ENCODE data around the gene PAX8.

DNA sequence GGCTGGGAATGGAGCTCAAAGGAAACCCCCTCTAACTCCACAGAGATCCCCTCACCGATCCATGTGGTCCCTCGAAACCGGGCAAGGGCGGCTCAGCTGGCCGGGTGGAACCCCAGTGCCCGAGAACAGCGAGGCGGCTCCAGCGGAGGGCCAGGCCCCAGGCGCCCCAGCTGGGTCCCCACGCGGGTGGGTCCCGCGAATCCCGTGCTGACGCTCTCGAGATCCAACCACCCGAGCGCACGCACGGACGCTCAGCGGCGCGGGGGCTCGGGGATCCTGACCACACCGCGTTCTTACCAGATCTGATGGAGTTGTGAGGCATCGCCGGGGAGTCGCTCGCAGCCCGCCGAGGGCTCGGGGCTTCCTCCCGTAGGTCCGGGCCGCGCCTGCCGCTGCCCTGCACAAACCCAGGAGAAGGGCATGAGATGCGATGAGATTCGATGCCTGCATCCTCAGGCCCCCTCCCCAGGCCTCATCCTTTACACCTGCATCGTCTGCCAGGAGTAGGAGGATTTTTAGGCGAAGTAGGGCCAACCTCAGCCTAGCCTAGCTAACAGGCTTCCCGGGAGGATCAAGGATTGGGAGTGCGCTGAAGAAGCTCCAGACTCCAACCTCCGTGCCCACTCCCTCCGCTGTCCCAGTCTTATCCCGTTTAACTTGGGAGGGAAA, 514 bp downstream of the PAX8 start:
- TF ChIP-seq, protein P1, sequence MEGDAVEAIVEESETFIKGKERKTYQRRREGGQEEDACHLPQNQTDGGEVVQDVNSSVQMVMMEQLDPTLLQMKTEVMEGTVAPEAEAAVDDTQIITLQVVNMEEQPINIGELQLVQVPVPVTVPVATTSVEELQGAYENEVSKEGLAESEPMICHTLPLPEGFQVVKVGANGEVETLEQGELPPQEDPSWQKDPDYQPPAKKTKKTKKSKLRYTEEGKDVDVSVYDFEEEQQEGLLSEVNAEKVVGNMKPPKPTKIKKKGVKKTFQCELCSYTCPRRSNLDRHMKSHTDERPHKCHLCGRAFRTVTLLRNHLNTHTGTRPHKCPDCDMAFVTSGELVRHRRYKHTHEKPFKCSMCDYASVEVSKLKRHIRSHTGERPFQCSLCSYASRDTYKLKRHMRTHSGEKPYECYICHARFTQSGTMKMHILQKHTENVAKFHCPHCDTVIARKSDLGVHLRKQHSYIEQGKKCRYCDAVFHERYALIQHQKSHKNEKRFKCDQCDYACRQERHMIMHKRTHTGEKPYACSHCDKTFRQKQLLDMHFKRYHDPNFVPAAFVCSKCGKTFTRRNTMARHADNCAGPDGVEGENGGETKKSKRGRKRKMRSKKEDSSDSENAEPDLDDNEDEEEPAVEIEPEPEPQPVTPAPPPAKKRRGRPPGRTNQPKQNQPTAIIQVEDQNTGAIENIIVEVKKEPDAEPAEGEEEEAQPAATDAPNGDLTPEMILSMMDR (conservative IDR thresholded peaks at IDR 0.05; ENCODE audit: low read depth, low read length): no peak
- TF ChIP-seq EZH2 (IDR thresholded peaks at IDR 0.05; ENCODE audit: low read length, unreplicated experiment) (no peak), EZH2phosphoT487 (IDR thresholded peaks at IDR 0.05; ENCODE audit: borderline replicate concordance, low read length) (no peak)
